ENCODE results near the gene CCDC85B.

Gene CCDC85B

DNA sequence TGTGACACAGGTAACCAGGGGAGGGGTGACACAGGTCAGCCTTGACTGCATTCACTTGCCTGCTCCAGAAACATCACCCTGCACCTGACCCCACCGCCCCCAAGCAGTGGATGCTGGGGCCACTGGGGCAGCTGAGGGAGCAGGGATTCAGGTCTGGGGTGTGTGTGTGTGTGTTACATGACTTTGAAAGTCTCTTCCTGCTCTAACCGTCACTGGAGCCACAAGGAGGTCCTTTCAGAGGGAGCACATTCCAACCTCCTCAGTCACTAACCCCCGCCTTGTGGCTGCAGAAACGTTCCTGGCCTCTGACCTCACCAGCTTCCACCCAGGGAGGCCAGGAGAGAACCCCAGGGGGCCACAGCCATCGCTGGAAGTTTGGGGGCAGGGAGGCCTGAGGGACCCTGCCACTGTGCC is 12.6 kb downstream of the CCDC85B start:
- Histone ChIP-seq H3K36me3 (ENCODE audit: control insufficient read depth, insufficient read depth, low read length) (no peaks in the 10 kb centered on the region), H3K4me3 (ENCODE audit: low read depth, low read length) (peak overlapping the region; percentile 21; the same call in 1 of the 2 replicates), H3K9me3 (ENCODE audit: control insufficient read depth, insufficient read depth, low read depth, low read length) (no peaks in the 10 kb centered on the region), H3K27ac (ENCODE audit: low read depth, low read length) (no peak overlapping the region), H3K4me1 (ENCODE audit: control insufficient read depth, insufficient read depth, low read length) (peaks cover 14% of the 10 kb centered on the region; the same call in 1 of the 2 replicates), H3K27me3 (ENCODE audit: control insufficient read depth, insufficient read depth, low read length) (peaks cover 49% of the 10 kb centered on the region), H3K9ac (ENCODE audit: low read length) (peak overlapping the region; percentile 44)

DNA sequence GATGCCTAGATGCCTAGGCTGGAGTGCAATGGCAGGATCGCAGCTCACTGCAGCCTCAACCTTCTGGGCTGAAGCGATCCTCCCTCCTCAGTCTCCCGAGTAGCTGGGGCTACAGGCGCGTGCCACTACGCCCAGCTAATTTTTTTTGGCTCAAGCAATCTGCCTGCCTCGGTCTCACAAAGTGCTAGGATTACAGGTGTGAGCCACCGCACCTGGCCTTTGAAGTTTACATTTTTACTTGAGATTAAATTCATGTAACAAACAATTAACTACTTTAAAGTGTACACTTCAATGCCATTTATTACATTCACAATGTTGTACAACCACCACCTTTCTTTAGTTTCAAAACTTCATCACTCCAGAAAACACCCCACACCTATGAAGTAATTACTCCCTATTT is 13.2 kb downstream of the CCDC85B start:
- Histone ChIP-seq H3K27me3 (ENCODE audit: control insufficient read depth, insufficient read depth, low read length) (peaks cover 46% of the 10 kb centered on the region), H3K4me1 (ENCODE audit: control insufficient read depth, insufficient read depth, low read length) (peaks cover 11% of the 10 kb centered on the region; the same call in 1 of the 2 replicates), H3K27ac (ENCODE audit: low read depth, low read length) (no peak overlapping the region), H3K36me3 (ENCODE audit: control insufficient read depth, insufficient read depth, low read length) (no peaks in the 10 kb centered on the region), H3K4me3 (ENCODE audit: low read depth, low read length) (peak overlapping the region; percentile 1; the same call in 1 of the 2 replicates), H3K9ac (ENCODE audit: low read length) (peak overlapping the region; percentile 36), H3K9me3 (ENCODE audit: control insufficient read depth, insufficient read depth, low read depth, low read length) (no peaks in the 10 kb centered on the region)

- no peak overlapping the region for H3K4me3 ChIP-seq (ENCODE audit: low read depth, low read length)
- H3K27me3 ChIP-seq (ENCODE audit: control insufficient read depth, insufficient read depth, low read length): peaks cover 27% of the 10 kb centered on the region
- no peaks in the 10 kb centered on the region for H3K9me3 ChIP-seq (ENCODE audit: control insufficient read depth, insufficient read depth, low read depth, low read length)
- no peak overlapping the region for H3K9ac ChIP-seq (ENCODE audit: low read length)
- peaks cover 14% of the 10 kb centered on the region for H3K4me1 ChIP-seq (ENCODE audit: control insufficient read depth, insufficient read depth, low read length)
- no peaks in the 10 kb centered on the region for H3K36me3 ChIP-seq (ENCODE audit: control insufficient read depth, insufficient read depth, low read length)
- no peak overlapping the region for H3K27ac ChIP-seq (ENCODE audit: low read depth, low read length)
These were observed 16.1 kb downstream of the CCDC85B start for GRCh38 chr11:65906602-65907001.

- Histone ChIP-seq H3K9ac (ENCODE audit: low read length) (no peak overlapping the region), H3K27me3 (ENCODE audit: control insufficient read depth, insufficient read depth, low read length) (peaks cover 15% of the 10 kb centered on the region)
These were observed 17.4 kb downstream of the CCDC85B start for GRCh38 chr11:65907878-65908277.

DNA sequence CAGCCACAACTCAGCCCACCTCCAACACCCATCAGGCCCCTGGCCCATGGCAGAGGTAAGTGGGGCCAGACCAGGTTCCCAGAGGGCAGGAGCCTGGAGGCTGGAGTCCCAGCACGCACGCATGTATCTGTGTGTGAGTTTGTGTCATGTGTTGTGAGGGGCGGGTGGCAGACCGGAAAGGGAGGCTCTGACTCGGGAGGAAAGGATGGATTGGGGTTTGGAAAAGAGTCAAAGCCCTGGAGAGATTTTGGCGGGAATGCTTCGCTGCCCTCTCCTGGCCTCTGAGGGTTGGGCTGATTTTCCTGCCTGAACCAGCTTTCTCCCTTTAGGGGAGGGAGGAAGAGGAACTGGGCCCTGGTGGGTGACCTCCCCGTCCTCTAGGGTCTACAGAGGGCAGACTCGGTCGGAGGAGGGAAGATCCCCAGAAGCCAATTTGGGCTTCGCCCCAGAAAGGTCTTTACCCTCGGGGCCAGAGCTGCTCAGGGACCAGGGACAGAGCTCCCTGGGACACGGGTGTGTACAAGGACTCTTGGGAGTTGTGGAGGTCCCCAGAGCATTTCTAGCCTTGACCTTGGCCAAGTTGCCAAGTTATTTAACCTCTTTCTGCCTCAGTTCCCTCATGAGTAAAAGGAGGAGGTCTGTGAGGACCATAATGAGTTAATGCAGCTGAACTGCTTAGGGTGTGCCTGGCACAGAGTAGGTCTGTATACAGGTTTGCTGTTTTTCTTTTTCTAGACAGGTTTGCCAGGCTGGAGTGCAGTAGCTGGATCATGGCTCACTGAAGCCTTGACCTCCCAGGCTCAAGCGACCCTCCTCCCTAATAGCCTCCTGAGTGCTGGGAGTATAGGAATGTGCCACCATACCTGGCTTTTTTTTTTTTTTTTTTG is 21.5 kb downstream of the CCDC85B start:
- Histone ChIP-seq H3K36me3 (ENCODE audit: control insufficient read depth, insufficient read depth, low read length) (no peaks in the 10 kb centered on the region), H3K9me3 (ENCODE audit: control insufficient read depth, insufficient read depth, low read depth, low read length) (no peaks in the 10 kb centered on the region), H3K4me1 (ENCODE audit: control insufficient read depth, insufficient read depth, low read length) (peaks cover 27% of the 10 kb centered on the region), H3K4me3 (ENCODE audit: low read depth, low read length) (no peak overlapping the region), H3K9ac (ENCODE audit: low read length) (peak overlapping the region; percentile 42), H3K27me3 (ENCODE audit: control insufficient read depth, insufficient read depth, low read length) (peaks cover 13% of the 10 kb centered on the region), H3K27ac (ENCODE audit: low read depth, low read length) (no peak overlapping the region)

More at GRCh38 chr11:65907878-65908277, 17.4 kb downstream of the CCDC85B start:
- no peak overlapping the region for H3K4me3 ChIP-seq (ENCODE audit: low read depth, low read length)
- no peak overlapping the region for H3K27ac ChIP-seq (ENCODE audit: low read depth, low read length)
- H3K4me1 ChIP-seq (ENCODE audit: control insufficient read depth, insufficient read depth, low read length): peaks cover 20% of the 10 kb centered on the region
- H3K9me3 ChIP-seq (ENCODE audit: control insufficient read depth, insufficient read depth, low read depth, low read length): no peaks in the 10 kb centered on the region
- H3K36me3 ChIP-seq (ENCODE audit: control insufficient read depth, insufficient read depth, low read length): no peaks in the 10 kb centered on the region

GRCh38 chr11:65912845-65913244 is 22.4 kb downstream of the CCDC85B start:
- no peaks in the 10 kb centered on the region for H3K9me3 ChIP-seq (ENCODE audit: control insufficient read depth, insufficient read depth, low read depth, low read length)
- peaks cover 34% of the 10 kb centered on the region for H3K4me1 ChIP-seq (ENCODE audit: control insufficient read depth, insufficient read depth, low read length)
- H3K4me3 ChIP-seq (ENCODE audit: low read depth, low read length): no peak overlapping the region
- no peak overlapping the region for H3K27ac ChIP-seq (ENCODE audit: low read depth, low read length)
- no peak overlapping the region for H3K9ac ChIP-seq (ENCODE audit: low read length)
- H3K36me3 ChIP-seq (ENCODE audit: control insufficient read depth, insufficient read depth, low read length): no peaks in the 10 kb centered on the region
- H3K27me3 ChIP-seq (ENCODE audit: control insufficient read depth, insufficient read depth, low read length): peaks cover 9% of the 10 kb centered on the region

DNA sequence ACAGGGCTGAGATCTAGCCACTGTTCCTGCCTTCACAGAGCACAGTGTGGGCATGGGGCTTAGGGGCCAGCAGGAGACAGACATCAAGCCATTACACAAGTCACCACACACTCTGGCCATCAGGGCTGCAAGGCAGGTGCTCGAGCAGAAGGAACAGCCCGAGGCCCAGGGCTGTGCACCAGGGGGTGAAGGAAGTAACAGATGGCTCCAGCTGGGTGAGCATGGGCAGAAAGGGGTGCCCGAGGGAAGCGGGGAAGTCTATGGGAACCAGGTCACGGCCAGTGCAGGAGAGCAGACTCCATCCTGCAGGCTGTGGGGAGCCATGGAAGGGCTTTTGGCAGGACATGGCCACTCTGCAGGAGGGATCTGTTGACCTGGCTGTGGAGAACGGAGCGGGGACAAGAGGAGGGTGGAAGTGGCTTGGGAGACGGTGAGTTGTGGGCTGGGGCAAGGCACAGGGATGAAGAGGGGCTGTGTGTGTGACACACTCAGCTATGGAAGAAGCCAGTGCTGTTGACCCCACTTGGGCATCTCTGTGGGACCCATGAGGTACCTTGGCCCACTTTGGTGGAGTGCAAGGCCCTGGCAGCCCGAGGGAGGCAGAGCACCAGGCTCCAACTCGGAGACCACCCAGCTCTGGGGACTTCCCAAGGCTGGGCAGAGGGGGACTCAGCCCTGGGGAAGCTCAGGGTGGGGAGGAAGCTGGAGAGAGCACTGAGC is 24.8 kb downstream of the CCDC85B start:
- Histone ChIP-seq H3K9ac (ENCODE audit: low read length) (peak overlapping the region; percentile 71), H3K4me1 (ENCODE audit: control insufficient read depth, insufficient read depth, low read length) (peaks cover 43% of the 10 kb centered on the region), H3K27me3 (ENCODE audit: control insufficient read depth, insufficient read depth, low read length) (no peaks in the 10 kb centered on the region), H3K4me3 (ENCODE audit: low read depth, low read length) (peak overlapping the region; percentile 29; the same call in 1 of the 2 replicates), H3K27ac (ENCODE audit: low read depth, low read length) (no peak overlapping the region), H3K36me3 (ENCODE audit: control insufficient read depth, insufficient read depth, low read length) (no peaks in the 10 kb centered on the region), H3K9me3 (ENCODE audit: control insufficient read depth, insufficient read depth, low read depth, low read length) (no peaks in the 10 kb centered on the region)

GRCh38 chr11:65915821-65916251 is 25.4 kb downstream of the CCDC85B start:
- Histone ChIP-seq H3K27me3 (ENCODE audit: control insufficient read depth, insufficient read depth, low read length) (no peaks in the 10 kb centered on the region), H3K36me3 (ENCODE audit: control insufficient read depth, insufficient read depth, low read length) (0 out of 2 replicates have a peak, but pooled peaks cover 5% of the 10 kb centered on the region), H3K4me1 (ENCODE audit: control insufficient read depth, insufficient read depth, low read length) (peaks cover 47% of the 10 kb centered on the region), H3K27ac (ENCODE audit: low read depth, low read length) (peak overlapping the region; percentile 7; the same call in 1 of the 2 replicates), H3K9ac (ENCODE audit: low read length) (peak overlapping the region; percentile 71), H3K4me3 (ENCODE audit: low read depth, low read length) (peak overlapping the region; percentile 29; the same call in 1 of the 2 replicates), H3K9me3 (ENCODE audit: control insufficient read depth, insufficient read depth, low read depth, low read length) (no peaks in the 10 kb centered on the region)

GRCh38 chr11:65916391-65916790 is 25.9 kb downstream of the CCDC85B start:
- H3K27ac ChIP-seq (ENCODE audit: low read depth, low read length): no peak overlapping the region
- H3K4me3 ChIP-seq (ENCODE audit: low read depth, low read length): peak overlapping the region; percentile 29; the same call in 1 of the 2 replicates
- H3K9me3 ChIP-seq (ENCODE audit: control insufficient read depth, insufficient read depth, low read depth, low read length): no peaks in the 10 kb centered on the region
- H3K9ac ChIP-seq (ENCODE audit: low read length): peak overlapping the region; percentile 71
- 0 out of 2 replicates have a peak, but pooled peaks cover 6% of the 10 kb centered on the region for H3K36me3 ChIP-seq (ENCODE audit: control insufficient read depth, insufficient read depth, low read length)
- H3K27me3 ChIP-seq (ENCODE audit: control insufficient read depth, insufficient read depth, low read length): no peaks in the 10 kb centered on the region
- H3K4me1 ChIP-seq (ENCODE audit: control insufficient read depth, insufficient read depth, low read length): peaks cover 46% of the 10 kb centered on the region

DNA sequence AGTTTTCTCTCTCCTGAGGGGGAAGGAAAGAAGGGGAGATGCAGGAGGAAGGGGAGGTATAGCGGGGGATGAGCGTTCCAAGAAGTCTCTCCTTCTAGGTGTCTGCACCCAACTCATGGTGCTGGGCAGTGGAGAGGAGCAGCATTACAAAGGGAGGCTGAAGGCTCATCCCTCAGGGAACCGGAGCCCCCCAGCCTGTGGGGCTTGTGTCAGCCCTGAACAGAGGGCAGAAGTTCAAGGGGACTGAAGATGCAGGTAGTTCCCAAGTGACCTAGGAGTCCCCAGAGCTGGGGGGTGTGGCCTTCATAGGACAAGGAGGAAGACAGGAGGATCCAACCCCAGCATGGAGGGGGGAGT is 26.6 kb downstream of the CCDC85B start:
- Histone ChIP-seq H3K27me3 (ENCODE audit: control insufficient read depth, insufficient read depth, low read length) (no peaks in the 10 kb centered on the region), H3K4me3 (ENCODE audit: low read depth, low read length) (no peak overlapping the region), H3K27ac (ENCODE audit: low read depth, low read length) (no peak overlapping the region), H3K4me1 (ENCODE audit: control insufficient read depth, insufficient read depth, low read length) (peaks cover 39% of the 10 kb centered on the region), H3K9ac (ENCODE audit: low read length) (no peak overlapping the region), H3K36me3 (ENCODE audit: control insufficient read depth, insufficient read depth, low read length) (peaks cover 9% of the 10 kb centered on the region; the same call in 1 of the 2 replicates), H3K9me3 (ENCODE audit: control insufficient read depth, insufficient read depth, low read depth, low read length) (no peaks in the 10 kb centered on the region)
